NB4 (cell line): ENCODE results near the gene ASCL2.

Experiments used
- DNase-seq: peaks from one replicate; pipeline ENCODE4 v3.0.0; 2010; ENCODE audit warnings: low read depth
- H3K4me3 ChIP-seq: one replicate; pipeline ENCODE4 v1.5.1; 2011; ENCODE audit warnings: mild to moderate bottlenecking, low read depth, low read length, moderate library complexity
- CTCF ChIP-seq: IDR thresholded peaks from one replicate; pipeline ENCODE4 v1.5.1; 2012; ENCODE audit warnings: low read depth, low read length
- MYC ChIP-seq: IDR thresholded peaks from 2 replicates; pipeline ENCODE4 v1.6.1; 2011; ENCODE audit warnings: low read depth, low read length
- POLR2A ChIP-seq: IDR thresholded peaks from 2 replicates; pipeline ENCODE4 v1.6.1; 2011; ENCODE audit warnings: mild to moderate bottlenecking; ENCODE audit not compliant: insufficient read length; ENCODE audit errors: extremely low read depth
- TF ChIP-seq, protein P1 (sequence below): IDR thresholded peaks from 2 replicates; pipeline ENCODE4 v1.6.1; 2011; ENCODE audit warnings: low read depth, low read length

Gene ASCL2

DNA sequence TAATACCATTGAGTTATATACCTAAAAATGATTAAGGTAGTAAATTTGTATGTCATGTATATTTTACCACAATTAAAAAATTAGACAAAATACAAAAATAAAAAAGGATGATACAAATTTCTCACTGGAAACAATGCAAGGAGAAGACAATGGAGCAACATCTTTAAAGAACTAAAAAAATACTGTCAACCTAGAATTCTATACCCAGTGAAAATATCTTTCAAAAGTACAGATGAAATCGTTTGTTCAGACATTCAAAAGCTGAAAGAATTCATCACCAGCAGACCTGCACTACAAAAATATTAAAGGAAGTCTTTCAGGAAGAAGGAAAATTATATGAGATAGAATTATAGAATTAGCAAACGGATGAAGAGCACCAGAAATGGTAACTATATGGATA lies 9.8 kb upstream of the ASCL2 start:
- TF ChIP-seq MYC (no peak), POLR2A (no peak), CTCF (no peak)
- TF ChIP-seq, protein P1, sequence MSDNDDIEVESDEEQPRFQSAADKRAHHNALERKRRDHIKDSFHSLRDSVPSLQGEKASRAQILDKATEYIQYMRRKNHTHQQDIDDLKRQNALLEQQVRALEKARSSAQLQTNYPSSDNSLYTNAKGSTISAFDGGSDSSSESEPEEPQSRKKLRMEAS, result no peak
- no peak overlapping the region for H3K4me3 ChIP-seq
- DNase-seq, result no peak

- no peak overlapping the region for H3K4me3 ChIP-seq
- TF ChIP-seq POLR2A (no peak), MYC (no peak), CTCF (no peak)
- TF ChIP-seq, protein P1, result no peak
- no peak for DNase-seq
Observed at GRCh38 chr11:2277933-2278523, 7.6 kb upstream of the ASCL2 start.

- no peak overlapping the region for H3K4me3 ChIP-seq
- no peak for DNase-seq
- TF ChIP-seq CTCF, result no peak
- no peak for TF ChIP-seq MYC
Observed at GRCh38 chr11:2277008-2277346, 6.6 kb upstream of the ASCL2 start.

GRCh38 chr11:2276280-2277007 lies 6.1 kb upstream of the ASCL2 start:
- no peak for TF ChIP-seq MYC
- TF ChIP-seq POLR2A, result no peak
- no peak for TF ChIP-seq CTCF
- TF ChIP-seq, protein P1, result no peak
- no peak for DNase-seq
- H3K4me3 ChIP-seq, result no peak overlapping the region

- TF ChIP-seq POLR2A, result no peak
- TF ChIP-seq, protein P1, result no peak
- no peak for TF ChIP-seq CTCF
- TF ChIP-seq MYC, result no peak
Observed at GRCh38 chr11:2275334-2276279, 5.2 kb upstream of the ASCL2 start.

More at GRCh38 chr11:2275334-2276279, 5.2 kb upstream of the ASCL2 start:
- no peak for DNase-seq
- H3K4me3 ChIP-seq, result no peak overlapping the region
